Measurements from ENCODE around the gene PINK1.
A peak's percentile ranks its signal among the peaks of the same experiment; 100 is the strongest.
"Not testable (repeated sequence)": the region's sequence is repeated elsewhere in the genome, so short reads cannot be mapped to it uniquely, and the experiment has no call there.

The PINK1 gene

GRCh38 chr1:20633190-20634064 is at the start of gene PINK1:
Gene PINK1, plus strand, starts transcription at chr1:20633458. Its CDS starts 91 bp downstream, at chr1:20633549.
- peak; percentile 88 for DNase-seq

- no peak for DNase-seq
Measured at GRCh38 chr1:20584890-20585289, 48.4 kb upstream of the PINK1 start.

- DNase-seq, result no peak
Measured at GRCh38 chr1:20586953-20587660, 46.2 kb upstream of the PINK1 start.

GRCh38 chr1:20587661-20588053 is 45.6 kb upstream of the PINK1 start:
- no peak for DNase-seq

- DNase-seq, result no peak
Measured at GRCh38 chr1:20588634-20589225, 44.5 kb upstream of the PINK1 start, which contains the start of gene CDA. Gene CDA, plus strand, starts transcription at chr1:20589097. Its CDS starts 33 bp downstream, at chr1:20589130.

- DNase-seq, result peak; percentile 74
Measured at GRCh38 chr1:20589331-20590278, 43.7 kb upstream of the PINK1 start.

GRCh38 chr1:20590306-20590777 is 42.9 kb upstream of the PINK1 start:
- DNase-seq, result no peak

GRCh38 chr1:20593756-20594155 is 39.5 kb upstream of the PINK1 start:
- DNase-seq, result no peak

- DNase-seq, result no peak
Measured at GRCh38 chr1:20594746-20595145, 38.5 kb upstream of the PINK1 start.

- DNase-seq, result no peak
Measured at GRCh38 chr1:20596106-20596505, 37.2 kb upstream of the PINK1 start.

GRCh38 chr1:20597650-20598049 is 35.6 kb upstream of the PINK1 start:
- no peak for DNase-seq

GRCh38 chr1:20600156-20600555 is 33.1 kb upstream of the PINK1 start:
- DNase-seq, result no peak

- no peak for DNase-seq
Measured at GRCh38 chr1:20601129-20601825, 32.0 kb upstream of the PINK1 start.

GRCh38 chr1:20602851-20603450 is 30.3 kb upstream of the PINK1 start:
- no peak for DNase-seq

GRCh38 chr1:20603504-20604464 is 29.5 kb upstream of the PINK1 start:
- DNase-seq, result no peak

GRCh38 chr1:20604678-20605077 is 28.6 kb upstream of the PINK1 start:
- no peak for DNase-seq

GRCh38 chr1:20606801-20607570 is 26.3 kb upstream of the PINK1 start:
- not testable (repeated sequence) for DNase-seq

- no peak for DNase-seq
Measured at GRCh38 chr1:20609541-20609940, 23.7 kb upstream of the PINK1 start.

- DNase-seq, result no peak
Measured at GRCh38 chr1:20610970-20611369, 22.3 kb upstream of the PINK1 start.
